HG02885 (cell line): ENCODE measurements around the gene OTUD1.

Experiments used
- ATAC-seq: cut with Tn5 transposase; IDR thresholded peaks from one replicate; pipeline ENCODE4 v1.9.1; 2021; ENCODE audit warnings: mild to moderate bottlenecking; ENCODE audit not compliant: unreplicated experiment, poor library complexity

The OTUD1 gene

DNA sequence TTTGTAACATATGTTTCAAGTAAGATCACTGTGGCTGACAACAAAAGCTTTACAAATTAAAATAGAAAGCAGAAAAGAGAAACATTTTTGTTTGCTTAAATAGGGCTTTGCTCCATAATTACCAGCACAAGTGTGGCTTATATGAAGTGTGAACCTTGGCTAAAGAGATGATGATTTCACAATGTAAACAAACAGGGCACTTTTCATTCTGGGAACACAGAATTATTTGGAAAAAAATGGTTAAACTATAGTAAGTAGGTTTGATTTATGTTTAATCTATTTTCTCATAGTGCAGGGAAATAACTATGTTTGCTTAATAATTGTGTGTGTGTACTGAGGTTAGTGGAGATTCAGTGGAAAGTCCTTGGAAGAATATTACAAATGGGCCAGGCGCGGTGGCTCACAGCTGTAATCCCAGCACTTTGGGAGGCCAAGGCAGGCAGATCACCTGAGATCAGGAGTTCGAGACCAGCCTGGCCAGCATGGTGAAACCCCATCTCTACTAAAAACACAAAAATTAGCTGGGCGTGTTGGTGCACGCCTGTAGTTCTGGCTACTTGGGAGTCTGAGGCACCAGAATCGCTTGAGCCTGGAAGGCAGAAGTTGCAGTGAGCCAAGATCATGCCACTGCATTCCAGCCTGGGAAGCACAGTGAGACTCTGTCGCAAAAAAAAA lies 19.1 kb upstream of the OTUD1 start:
- ATAC-seq = no peak

- ATAC-seq = no peak
Observed at GRCh38 chr10:23421397-23421796, 17.5 kb upstream of the OTUD1 start.

DNA sequence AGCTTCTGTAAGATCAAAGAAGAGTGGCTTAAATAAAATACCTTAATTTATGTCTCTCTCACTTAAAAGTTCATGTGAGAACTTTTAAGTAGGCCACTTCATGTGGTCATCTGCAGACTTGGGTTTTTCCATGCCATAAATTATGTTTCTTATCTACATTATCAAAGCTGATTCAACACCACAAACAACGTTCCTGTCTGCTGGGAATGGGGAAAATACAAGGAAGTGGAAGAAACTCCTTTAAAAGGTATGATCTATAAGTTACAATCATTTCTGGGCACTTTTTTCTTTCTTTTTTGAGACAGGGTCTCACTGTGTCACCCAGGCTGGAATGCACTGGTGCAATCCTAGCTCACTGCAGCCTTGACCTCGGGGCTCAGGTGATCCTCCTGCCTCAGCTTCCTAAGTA lies 16.9 kb upstream of the OTUD1 start:
- ATAC-seq = no peak

DNA sequence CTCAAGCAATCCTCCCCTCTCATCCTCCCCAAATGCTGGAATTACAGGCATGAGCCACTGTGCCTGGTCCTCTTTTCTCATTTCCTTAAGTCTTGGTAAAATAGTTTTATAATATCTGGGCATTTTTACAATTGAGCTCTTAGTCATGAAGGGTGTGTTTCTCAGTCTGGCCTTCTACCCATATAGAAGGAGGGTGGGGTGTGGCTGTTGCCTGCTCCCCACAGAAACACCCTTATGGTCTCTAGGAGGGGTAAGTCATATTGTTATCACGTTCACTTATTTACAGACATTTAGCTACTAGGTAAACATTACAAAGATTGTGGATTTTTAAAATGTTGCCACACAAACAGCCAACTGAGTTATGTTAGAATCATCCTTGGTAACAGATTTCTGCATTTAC lies 6.7 kb upstream of the OTUD1 start:
- no peak for ATAC-seq

- no peak for ATAC-seq
Observed at GRCh38 chr10:23432639-23433038, 6.2 kb upstream of the OTUD1 start.

DNA sequence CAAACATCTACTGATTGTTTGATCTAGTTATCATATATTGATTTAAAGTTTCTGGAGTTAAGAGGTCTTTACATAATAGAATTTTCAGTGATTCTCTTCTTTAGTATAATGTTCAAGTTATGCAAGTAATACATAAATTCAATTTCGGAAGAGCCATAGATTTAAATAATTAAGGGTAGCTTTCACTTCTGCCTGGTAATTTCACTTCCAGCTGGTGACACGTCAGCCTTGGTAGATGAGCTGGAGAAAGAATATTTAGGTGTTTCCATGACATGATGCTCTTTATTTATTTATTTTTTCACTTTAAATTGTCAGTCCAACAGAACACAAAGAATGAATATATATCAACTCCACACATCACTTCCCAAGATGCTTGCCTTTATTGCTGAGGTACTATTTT lies 5.2 kb upstream of the OTUD1 start:
- no peak for ATAC-seq

DNA sequence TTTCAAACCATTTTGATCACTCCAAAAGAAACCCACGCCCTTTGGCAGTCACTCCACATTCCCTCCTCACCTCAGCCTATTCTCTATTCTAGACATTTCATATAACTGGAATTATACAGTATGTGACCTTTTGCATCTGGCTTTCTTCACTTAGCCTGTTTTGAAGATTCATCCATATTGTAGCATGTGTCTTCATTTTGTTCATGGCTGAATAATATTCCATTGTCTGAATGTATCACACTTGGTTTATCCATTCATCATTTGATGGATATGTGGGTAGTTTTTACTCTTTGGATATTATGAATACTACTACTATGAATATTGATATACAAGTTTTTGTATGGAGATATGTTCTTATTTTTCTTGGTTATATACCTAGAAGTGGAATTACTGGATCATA lies 3.5 kb upstream of the OTUD1 start:
- no peak for ATAC-seq

- no peak for ATAC-seq
Observed at GRCh38 chr10:23436983-23437382, 1.9 kb upstream of the OTUD1 start.

DNA sequence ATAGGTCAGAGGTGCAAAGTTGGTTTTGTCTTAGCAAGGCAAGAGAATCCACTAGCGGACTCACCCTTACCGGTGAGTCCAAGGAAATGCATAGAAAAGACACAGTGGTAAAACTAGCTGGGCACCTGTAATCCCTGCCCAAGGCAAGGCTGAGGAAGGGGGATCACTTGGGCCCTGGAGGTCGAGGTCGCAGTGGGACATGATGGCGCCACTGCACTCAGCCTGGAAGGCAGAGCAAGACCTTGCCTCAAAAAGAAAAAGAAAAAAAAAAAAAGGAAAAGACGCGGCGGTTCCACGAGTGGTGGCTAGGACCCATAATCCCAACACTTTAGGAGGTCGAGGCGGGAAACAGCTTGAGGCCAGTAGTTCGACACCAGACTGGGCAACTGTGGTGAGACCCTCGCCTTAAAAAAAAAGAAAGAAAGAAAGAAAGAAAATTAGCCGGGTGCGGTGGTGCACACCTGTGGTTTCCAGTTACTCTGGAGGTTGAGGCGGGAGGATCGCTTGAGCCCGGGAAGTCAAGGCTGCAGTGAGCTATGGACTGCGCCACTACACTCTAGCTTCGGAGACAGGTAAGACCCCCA lies 820 bp upstream of the OTUD1 start:
- no peak for ATAC-seq

- ATAC-seq = peak; percentile 10
Observed at GRCh38 chr10:23439452-23439960, 631 bp downstream of the OTUD1 start.

DNA sequence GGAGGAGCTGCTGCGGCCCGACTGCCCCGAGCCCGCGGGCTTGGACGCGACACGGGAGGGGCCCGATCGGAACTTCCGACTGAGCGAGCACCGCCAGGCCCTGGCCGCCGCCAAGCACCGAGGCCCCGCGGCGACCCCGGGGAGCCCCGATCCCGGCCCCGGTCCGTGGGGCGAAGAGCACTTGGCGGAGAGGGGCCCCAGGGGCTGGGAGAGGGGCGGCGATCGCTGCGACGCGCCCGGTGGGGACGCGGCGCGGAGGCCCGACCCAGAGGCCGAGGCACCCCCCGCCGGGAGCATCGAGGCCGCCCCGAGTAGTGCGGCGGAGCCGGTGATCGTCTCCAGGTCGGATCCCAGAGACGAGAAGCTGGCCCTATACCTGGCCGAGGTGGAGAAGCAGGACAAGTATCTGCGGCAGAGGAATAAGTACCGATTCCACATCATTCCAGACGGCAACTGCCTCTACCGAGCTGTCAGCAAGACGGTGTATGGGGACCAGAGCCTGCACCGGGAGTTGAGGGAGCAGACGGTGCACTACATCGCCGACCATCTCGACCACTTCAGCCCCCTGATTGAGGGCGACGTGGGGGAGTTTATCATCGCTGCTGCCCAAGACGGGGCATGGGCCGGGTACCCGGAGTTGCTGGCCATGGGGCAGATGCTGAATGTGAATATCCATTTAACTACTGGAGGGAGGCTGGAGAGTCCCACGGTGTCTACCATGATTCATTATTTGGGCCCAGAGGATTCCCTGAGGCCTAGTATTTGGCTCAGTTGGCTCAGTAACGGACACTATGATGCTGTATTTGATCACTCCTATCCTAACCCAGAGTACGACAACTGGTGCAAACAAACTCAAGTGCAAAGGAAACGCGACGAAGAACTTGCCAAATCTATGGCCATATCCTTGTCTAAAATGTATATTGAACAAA lies 1.4 kb downstream of the OTUD1 start:
- peak; percentile 18 for ATAC-seq

- no peak for ATAC-seq
Observed at GRCh38 chr10:23441251-23441650, 2.4 kb downstream of the OTUD1 start.

GRCh38 chr10:23442936-23443335 lies 4.1 kb downstream of the OTUD1 start:
- ATAC-seq = no peak

- ATAC-seq = no peak
Observed at GRCh38 chr10:23445591-23445990, 6.7 kb downstream of the OTUD1 start.

DNA sequence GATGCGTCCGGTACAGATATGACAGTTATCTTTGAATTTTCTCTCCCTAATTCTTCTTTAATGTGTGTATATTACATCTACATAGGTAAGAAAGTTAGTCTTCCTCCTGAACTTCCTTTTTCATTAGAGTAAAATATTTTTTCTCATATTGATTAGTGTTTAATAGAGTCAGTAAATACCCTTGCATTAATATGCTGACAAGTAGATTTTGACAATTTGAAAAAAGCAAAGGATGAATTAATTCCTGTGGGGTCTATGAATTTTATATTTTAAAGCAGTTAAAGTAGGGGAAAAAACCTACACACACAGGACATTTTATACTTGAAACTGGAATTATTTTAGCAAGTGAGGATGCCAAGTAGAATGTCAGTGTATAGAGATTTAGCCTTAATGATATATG lies 9.4 kb downstream of the OTUD1 start:
- ATAC-seq = no peak

GRCh38 chr10:23448802-23449570 lies 10.1 kb downstream of the OTUD1 start:
- peak; percentile 95 for ATAC-seq

DNA sequence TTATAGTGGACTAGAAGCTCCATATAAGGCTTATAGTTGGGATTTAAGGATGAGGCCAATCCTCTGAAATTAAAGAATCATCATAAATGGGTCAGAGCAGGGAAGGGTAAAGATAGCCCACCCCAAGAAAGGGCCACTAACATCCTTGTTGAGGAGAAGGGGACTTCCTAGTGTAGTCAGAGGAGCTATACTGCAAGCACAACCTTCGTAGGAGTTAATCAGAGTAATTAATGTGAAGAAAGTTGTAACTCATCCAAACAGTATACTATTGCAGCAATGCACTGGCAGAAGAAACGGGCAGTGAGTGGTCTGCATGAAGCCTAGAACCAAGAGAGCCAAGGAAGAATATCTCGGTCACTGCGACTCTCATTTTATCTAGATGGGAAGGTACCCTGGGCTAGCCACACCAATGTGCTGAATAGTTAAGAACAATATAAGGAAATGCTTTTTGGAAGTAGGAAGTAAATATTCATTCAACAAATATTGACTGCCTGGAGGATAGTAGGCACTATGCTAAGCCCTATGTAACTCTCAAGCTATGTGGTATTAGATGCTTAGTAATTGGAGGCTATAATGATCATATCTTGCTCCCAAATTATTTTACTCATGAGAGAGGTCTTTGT lies 13.3 kb downstream of the OTUD1 start:
- ATAC-seq = no peak

GRCh38 chr10:23453465-23453864 lies 14.6 kb downstream of the OTUD1 start:
- no peak for ATAC-seq

GRCh38 chr10:23457632-23458417 lies 18.9 kb downstream of the OTUD1 start:
- no peak for ATAC-seq
